GM23248 (cell line): ENCODE results near the gene GBP2. TPM values are rescaled to one million over a fixed set of nuclear protein-coding genes. Genes with fewer than 3 reads are reported as not detected.
"Not testable (repeated sequence)": the region's sequence is repeated elsewhere in the genome, so short reads cannot be mapped to it uniquely, and the experiment has no call there.

Experiments
- DNase-seq: peaks from one replicate; pipeline ENCODE4 v3.0.0-alpha.2; 2015
- H2AFZ ChIP-seq: fragments of 200-600 bp; sonication (generic); 2 replicates; pipeline ENCODE4 v1.6.1; 2016; ENCODE audit warnings: antibody characterized with exemption
- H3F3A ChIP-seq: fragments of 200-600 bp; sonication (generic); 2 replicates; pipeline ENCODE4 v1.6.1; 2016; ENCODE audit warnings: mild to moderate bottlenecking, antibody characterized with exemption, mixed run types; ENCODE audit not compliant: insufficient read depth
- H3K27ac ChIP-seq: fragments of 200-600 bp; sonication (generic); 2 replicates; pipeline ENCODE4 v1.5.1; 2016; ENCODE audit warnings: mild to moderate bottlenecking
- H3K27me3 ChIP-seq: fragments of 200-600 bp; sonication (generic); replicated peaks from 2 replicates; pipeline ENCODE4 v1.6.1; 2016; ENCODE audit warnings: mild to moderate bottlenecking; ENCODE audit not compliant: insufficient read depth
- H3K36me3 ChIP-seq: fragments of 200-600 bp; sonication (generic); 2 replicates; pipeline ENCODE4 v1.6.1; 2016; ENCODE audit warnings: low read depth, mild to moderate bottlenecking
- H3K4me1 ChIP-seq: fragments of 200-600 bp; sonication (generic); 2 replicates; pipeline ENCODE4 v1.6.1; 2016; ENCODE audit warnings: mild to moderate bottlenecking; ENCODE audit not compliant: insufficient read depth
- H3K4me2 ChIP-seq: fragments of 200-600 bp; sonication (generic); one replicate; pipeline ENCODE4 v1.6.1; 2016; ENCODE audit warnings: mild to moderate bottlenecking; ENCODE audit not compliant: unreplicated experiment
- H3K4me3 ChIP-seq: fragments of 200-600 bp; sonication (generic); 2 replicates; pipeline ENCODE4 v1.5.1; 2016; ENCODE audit warnings: mild to moderate bottlenecking
- H3K79me2 ChIP-seq: fragments of 200-600 bp; sonication (generic); 2 replicates; pipeline ENCODE4 v1.6.1; 2016; ENCODE audit warnings: mild to moderate bottlenecking; ENCODE audit not compliant: insufficient read depth
- H3K9ac ChIP-seq: fragments of 200-600 bp; sonication (generic); 2 replicates; pipeline ENCODE4 v1.6.1; 2016; ENCODE audit warnings: mild to moderate bottlenecking
- H3K9me2 ChIP-seq: fragments of 200-600 bp; sonication (generic); 2 replicates; pipeline ENCODE4 v1.6.1; 2016; ENCODE audit warnings: mixed run types, mild to moderate bottlenecking, moderate library complexity; ENCODE audit not compliant: insufficient read depth
- H3K9me3 ChIP-seq: fragments of 200-600 bp; sonication (generic); one replicate; pipeline ENCODE4 v1.6.1; 2017; ENCODE audit warnings: low read depth
- H4K20me1 ChIP-seq: fragments of 200-600 bp; sonication (generic); 2 replicates; pipeline ENCODE4 v1.6.0; 2016; ENCODE audit not compliant: insufficient read depth
- EZH2 ChIP-seq: fragments of 200-600 bp; sonication (generic); IDR thresholded peaks from 2 replicates; pipeline ENCODE4 v1.6.1; 2018; ENCODE audit warnings: antibody characterized with exemption, mild to moderate bottlenecking; ENCODE audit not compliant: insufficient read depth, poor library complexity, severe bottlenecking
- EZH2phosphoT487 ChIP-seq: fragments of 200-600 bp; sonication (generic); IDR thresholded peaks from 2 replicates; pipeline ENCODE4 v1.6.1; 2018; ENCODE audit warnings: antibody characterized with exemption, moderate library complexity, mild to moderate bottlenecking, low read depth; ENCODE audit not compliant: insufficient read depth
- WGBS, 2 experiments: methylation state at CpG; one replicate each; pipeline ENCODE4 v1.1.6; 2015 to 2017; ENCODE audit warnings: low lambda C conversion rate in 2 of 2, low coverage in 1 of 2; ENCODE audit errors: missing lambda C conversion rate in 2 of 2; 5-methylcytosine and 5-hydroxymethylcytosine counted together
- in situ Hi-C: fragments of 300-500 bp; cut with MboI; formaldehyde crosslinking; loops from 2 replicates; pipeline ENCODE4 v1.15.0; 2020
- polyA plus RNA-seq: library from polyadenylated mRNA; unstranded; fragments of >200 nt; fragmentation: Nextera tagmentation; extraction: Ambion mirVana; gene quantifications from 2 replicates; pipeline ENCODE4 v1.2.1, GENCODE V29; 2016
- total RNA-seq: library from RNA; depleted of rRNA; stranded (reverse); fragments of >200 nt; shearing (Covaris generic); gene quantifications from 2 replicates; pipeline ENCODE4 v1.2.3, GENCODE V29; 2014

GBP2 gene
- total and polyA plus RNA-seq, 2 experiments from 2014 or later, result 3.3 to 9.3 TPM

GRCh38 chr1:89081005-89081404 is 44.9 kb downstream of the GBP2 start:
- TF ChIP-seq EZH2, result no peak
- no peak for TF ChIP-seq EZH2phosphoT487
- Histone ChIP-seq H4K20me1 (no peaks in the 10 kb centered on the region), H3F3A (no peaks in the 10 kb centered on the region), H3K4me2 (no peak overlapping the region), H3K79me2 (no peaks in the 10 kb centered on the region), H3K4me3 (no peak overlapping the region), H3K36me3 (no peaks in the 10 kb centered on the region), H3K9me2 (no peaks in the 10 kb centered on the region), H3K4me1 (no peaks in the 10 kb centered on the region), H3K27me3 (no peaks in the 10 kb centered on the region), H2AFZ (no peak overlapping the region), H3K9ac (no peak overlapping the region), H3K27ac (no peak overlapping the region), H3K9me3 (no peaks in the 10 kb centered on the region)
- DNase-seq, result no peak
- in situ Hi-C loops, result no loop called here
- 52 to 54% methylated on average over 3 of the region's 3 CpGs for WGBS, 2 experiments

DNA sequence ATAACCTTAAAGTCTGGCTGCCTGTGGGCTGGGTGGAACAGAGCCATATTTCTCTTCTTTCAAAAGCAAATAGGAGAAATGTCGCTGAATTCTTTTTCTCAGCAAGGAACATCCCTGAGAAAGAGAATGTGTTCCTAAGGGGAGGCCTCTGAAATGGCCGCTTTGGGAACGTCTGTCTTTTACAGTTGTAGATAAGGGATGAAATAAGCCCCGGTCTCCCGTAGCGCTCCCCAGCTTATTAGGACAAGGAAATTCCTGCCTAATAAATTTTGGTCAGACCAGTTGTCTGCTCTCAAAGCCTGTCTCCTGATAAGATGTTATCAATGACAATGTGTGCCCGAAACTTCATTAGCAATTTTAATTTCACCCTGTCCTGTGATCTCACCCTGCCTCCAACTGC is 45.8 kb downstream of the GBP2 start:
- in situ Hi-C loops, H3K79me2 ChIP-seq, H3K27ac ChIP-seq, H3K4me3 ChIP-seq, H3K36me3 ChIP-seq, H3K9me3 ChIP-seq, H3K4me2 ChIP-seq, H3F3A ChIP-seq, H3K9ac ChIP-seq, H3K4me1 ChIP-seq, H2AFZ ChIP-seq, H4K20me1 ChIP-seq, DNase-seq, H3K27me3 ChIP-seq, H3K9me2 ChIP-seq: not testable (repeated sequence)
- WGBS, 2 experiments, result 66 to 74% methylated on average over 7 of the region's 7 CpGs

DNA sequence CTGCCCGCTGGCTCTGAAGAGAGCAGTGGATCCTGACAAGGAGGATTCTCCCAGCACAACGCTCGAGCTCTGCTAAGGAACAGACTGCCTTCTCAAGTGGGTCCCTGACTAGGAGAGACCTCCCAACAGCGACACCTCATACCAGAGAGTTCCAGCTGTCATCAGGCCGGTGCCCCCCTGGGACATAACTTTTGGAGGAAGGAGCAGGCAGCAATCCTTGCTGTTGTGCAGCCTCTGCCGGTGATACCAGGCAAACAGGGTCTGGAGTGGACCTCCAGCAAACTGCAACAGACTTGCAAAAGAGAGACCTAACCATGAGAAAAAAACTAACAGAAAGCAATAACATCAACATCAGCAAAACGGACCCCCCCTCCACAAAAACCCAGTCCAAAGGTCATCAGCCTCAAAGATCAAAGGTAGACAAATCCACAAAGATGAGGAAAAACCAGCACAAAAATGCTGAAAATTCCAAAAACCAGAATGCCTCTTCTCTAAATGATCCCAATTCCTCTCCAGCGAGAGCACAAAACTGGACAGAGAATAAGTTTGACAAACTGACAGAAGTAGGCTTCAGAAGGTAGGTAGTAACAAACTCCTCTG is 53.3 kb downstream of the GBP2 start:
- H4K20me1 ChIP-seq, H3K9me3 ChIP-seq, H3K27ac ChIP-seq, H3K4me1 ChIP-seq, in situ Hi-C loops, H2AFZ ChIP-seq, H3K4me2 ChIP-seq, DNase-seq, H3K9me2 ChIP-seq, H3K36me3 ChIP-seq, H3K27me3 ChIP-seq, H3F3A ChIP-seq, H3K9ac ChIP-seq, H3K4me3 ChIP-seq, H3K79me2 ChIP-seq: not testable (repeated sequence)
- 71 to 75% methylated on average over 8 of the region's 8 CpGs for WGBS, 2 experiments

DNA sequence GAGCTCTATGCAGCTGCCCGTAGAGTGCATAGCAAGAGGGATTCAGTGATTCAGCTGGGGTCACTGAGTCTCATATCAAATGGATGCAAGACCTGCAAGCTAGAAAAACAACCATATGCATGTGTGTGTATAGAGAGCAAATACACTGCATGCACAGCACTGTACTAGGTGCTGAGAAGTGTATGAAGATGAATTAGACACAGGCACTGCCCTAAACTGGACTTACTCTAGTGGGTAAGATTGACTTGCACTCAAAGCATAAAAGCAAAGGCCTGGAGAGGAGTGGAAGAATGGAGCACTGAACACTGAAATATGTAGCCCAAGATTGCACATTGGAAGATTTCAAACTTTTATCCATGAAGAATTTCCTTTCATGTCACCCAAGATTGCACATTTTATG is 55.4 kb downstream of the GBP2 start:
- Histone ChIP-seq H3K4me3 (peak overlapping the region; percentile 71), H3K4me1 (peaks cover 12% of the 10 kb centered on the region; the same call in 1 of the 2 replicates), H3K9me2 (no peaks in the 10 kb centered on the region), H3K27ac (no peak overlapping the region), H3F3A (0 out of 2 replicates have a peak, but pooled peaks cover 1% of the 10 kb centered on the region), H2AFZ (peak overlapping the region; percentile 97), H3K79me2 (no peaks in the 10 kb centered on the region), H3K27me3 (no peaks in the 10 kb centered on the region), H3K36me3 (no peaks in the 10 kb centered on the region), H4K20me1 (no peaks in the 10 kb centered on the region), H3K9ac (no peak overlapping the region; the same call in 1 of the 2 replicates), H3K9me3 (no peaks in the 10 kb centered on the region), H3K4me2 (peak overlapping the region; percentile 94)
- in situ Hi-C loops, result no loop called here
- no peak for TF ChIP-seq EZH2
- no peak for TF ChIP-seq EZH2phosphoT487
- WGBS, 2 experiments, result 57 to 68% methylated on average over 1 of the region's 1 CpG
- DNase-seq, result peak; percentile 17

GRCh38 chr1:89069951-89070350 is 56.0 kb downstream of the GBP2 start:
- H3K4me2 ChIP-seq, result peak overlapping the region; percentile 94
- no peaks in the 10 kb centered on the region for H3K36me3 ChIP-seq
- no peak overlapping the region for H3K27ac ChIP-seq
- 26 to 27% methylated on average over 2 of the region's 2 CpGs for WGBS, 2 experiments
- H3K4me3 ChIP-seq, result peak overlapping the region; percentile 71
- TF ChIP-seq EZH2 (no peak), EZH2phosphoT487 (no peak)
- peak overlapping the region; percentile 97 for H2AFZ ChIP-seq
- no peaks in the 10 kb centered on the region for H3K27me3 ChIP-seq
- H4K20me1 ChIP-seq, result no peaks in the 10 kb centered on the region
- H3K9me2 ChIP-seq, result no peaks in the 10 kb centered on the region
- no peaks in the 10 kb centered on the region for H3K9me3 ChIP-seq
- peak overlapping the region; percentile 65 for H3K9ac ChIP-seq
- peaks cover 7% of the 10 kb centered on the region for H3F3A ChIP-seq
- DNase-seq, result peak; percentile 41
- no peaks in the 10 kb centered on the region for H3K79me2 ChIP-seq
- in situ Hi-C loops, result no loop called here
- H3K4me1 ChIP-seq, result peaks cover 14% of the 10 kb centered on the region; the same call in 1 of the 2 replicates
